ENCODE data around the gene WWP2. TPM values are rescaled to one million over a fixed set of nuclear protein-coding genes. Genes with fewer than 3 reads are reported as not detected.
"Not testable (repeated sequence)": the region's sequence is repeated elsewhere in the genome, so short reads cannot be mapped to it uniquely, and the experiment has no call there.

WWP2 gene
- polyA plus RNA-seq, 1 donor (not counting 4 experiments of a cell fraction or from before 2014, with no cell fraction given), result 6.9 TPM

DNA sequence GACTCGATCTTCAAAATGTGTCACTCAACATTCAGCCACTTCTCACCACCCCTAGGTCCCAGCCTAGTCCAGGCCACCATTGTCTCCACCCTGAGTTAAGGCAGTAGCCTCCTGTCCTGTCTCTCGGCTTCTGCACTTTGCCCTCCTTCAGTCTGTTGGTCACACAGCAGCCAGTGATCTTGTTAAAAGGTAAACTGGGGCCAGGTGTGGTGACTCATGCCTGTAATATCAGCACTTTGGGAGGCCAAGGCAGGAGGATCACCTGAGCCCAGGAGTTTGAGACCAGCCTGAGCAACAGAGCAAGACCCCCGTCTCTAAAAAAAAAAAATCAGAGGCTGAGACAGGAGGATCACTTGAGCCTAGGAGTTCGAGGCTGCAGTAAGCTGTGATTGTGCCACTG is 25.8 kb downstream of the WWP2 start:
- Histone ChIP-seq H3K27me3 (ENCODE audit: control insufficient read depth, extremely low read depth, insufficient read depth, low read length) (no peaks in the 10 kb centered on the region), H2AFZ (ENCODE audit: control insufficient read depth, low read length) (no peak overlapping the region), H4K20me1 (ENCODE audit: control insufficient read depth, extremely low read depth, insufficient read depth, low read length) (no peaks in the 10 kb centered on the region), H3K9me3 (ENCODE audit: control insufficient read depth, low read depth, low read length) (no peaks in the 10 kb centered on the region), H3K79me2 (ENCODE audit: control insufficient read depth, insufficient read depth, low read length) (no peaks in the 10 kb centered on the region), H3K4me1 (ENCODE audit: control insufficient read depth, extremely low read depth, insufficient read depth, low read length) (no peaks in the 10 kb centered on the region), H3K27ac (ENCODE audit: control insufficient read depth, insufficient read depth, low read length) (no peak overlapping the region), H3K4me3 (ENCODE audit: control insufficient read depth in 2 of 3, extremely low read depth in 1 of 3, insufficient read depth in 2 of 3, low read depth in 1 of 3, low read length in 3 of 3) (no peak overlapping the region), H3K9ac (ENCODE audit: control insufficient read depth, extremely low read depth, insufficient read depth, low read length) (no peak overlapping the region), H3K9me1 (ENCODE audit: control insufficient read depth, extremely low read depth, insufficient read depth, low read length) (no peaks in the 10 kb centered on the region), H3K4me2 (ENCODE audit: control insufficient read depth, extremely low read depth, insufficient read depth, low read depth, low read length) (no peak overlapping the region), H3K36me3 (ENCODE audit: control insufficient read depth in 2 of 2, extremely low read depth in 1 of 2, insufficient read depth in 2 of 2, low read length in 2 of 2) (peaks cover 0 to 8% of the 10 kb centered on the region in 2 experiments)
- dilution Hi-C loops (cut with MboI; ENCODE audit: extremely low pct_ligation_motif_present, low sequenced_read_pairs), result no loop called here
- TF ChIP-seq EZH2 (IDR thresholded peaks at IDR 0.05; ENCODE audit: low read length), result no peak
- TF ChIP-seq, protein P1, sequence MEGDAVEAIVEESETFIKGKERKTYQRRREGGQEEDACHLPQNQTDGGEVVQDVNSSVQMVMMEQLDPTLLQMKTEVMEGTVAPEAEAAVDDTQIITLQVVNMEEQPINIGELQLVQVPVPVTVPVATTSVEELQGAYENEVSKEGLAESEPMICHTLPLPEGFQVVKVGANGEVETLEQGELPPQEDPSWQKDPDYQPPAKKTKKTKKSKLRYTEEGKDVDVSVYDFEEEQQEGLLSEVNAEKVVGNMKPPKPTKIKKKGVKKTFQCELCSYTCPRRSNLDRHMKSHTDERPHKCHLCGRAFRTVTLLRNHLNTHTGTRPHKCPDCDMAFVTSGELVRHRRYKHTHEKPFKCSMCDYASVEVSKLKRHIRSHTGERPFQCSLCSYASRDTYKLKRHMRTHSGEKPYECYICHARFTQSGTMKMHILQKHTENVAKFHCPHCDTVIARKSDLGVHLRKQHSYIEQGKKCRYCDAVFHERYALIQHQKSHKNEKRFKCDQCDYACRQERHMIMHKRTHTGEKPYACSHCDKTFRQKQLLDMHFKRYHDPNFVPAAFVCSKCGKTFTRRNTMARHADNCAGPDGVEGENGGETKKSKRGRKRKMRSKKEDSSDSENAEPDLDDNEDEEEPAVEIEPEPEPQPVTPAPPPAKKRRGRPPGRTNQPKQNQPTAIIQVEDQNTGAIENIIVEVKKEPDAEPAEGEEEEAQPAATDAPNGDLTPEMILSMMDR (optimal IDR thresholded peaks at IDR 0.05 in 1 of 3, IDR thresholded peaks at IDR 0.05 in 1 of 3, conservative IDR thresholded peaks at IDR 0.05 in 1 of 3; ENCODE audit: extremely low read depth in 1 of 3, insufficient read depth in 2 of 3, low read length in 3 of 3), result no peak
- DNase-seq (ENCODE audit: low read depth, low spot score) (no peak), FAIRE-seq (no peak)

GRCh38 chr16:69791391-69791847 is 29.3 kb downstream of the WWP2 start:
- H3K9me3 ChIP-seq (ENCODE audit: control insufficient read depth, low read depth, low read length); H4K20me1 ChIP-seq (ENCODE audit: control insufficient read depth, extremely low read depth, insufficient read depth, low read length); H3K79me2 ChIP-seq (ENCODE audit: control insufficient read depth, insufficient read depth, low read length); DNase-seq (ENCODE audit: low read depth, low spot score); H3K36me3 ChIP-seq (ENCODE audit: control insufficient read depth in 2 of 2, extremely low read depth in 1 of 2, insufficient read depth in 2 of 2, low read length in 2 of 2); H3K27me3 ChIP-seq (ENCODE audit: control insufficient read depth, extremely low read depth, insufficient read depth, low read length); H3K4me2 ChIP-seq (ENCODE audit: control insufficient read depth, extremely low read depth, insufficient read depth, low read depth, low read length); H3K9me1 ChIP-seq (ENCODE audit: control insufficient read depth, extremely low read depth, insufficient read depth, low read length); FAIRE-seq; H3K9ac ChIP-seq (ENCODE audit: control insufficient read depth, extremely low read depth, insufficient read depth, low read length); dilution Hi-C loops (cut with MboI; ENCODE audit: extremely low pct_ligation_motif_present, low sequenced_read_pairs); H2AFZ ChIP-seq (ENCODE audit: control insufficient read depth, low read length); H3K4me1 ChIP-seq (ENCODE audit: control insufficient read depth, extremely low read depth, insufficient read depth, low read length); H3K4me3 ChIP-seq (ENCODE audit: control insufficient read depth in 2 of 3, extremely low read depth in 1 of 3, insufficient read depth in 2 of 3, low read depth in 1 of 3, low read length in 3 of 3); H3K27ac ChIP-seq (ENCODE audit: control insufficient read depth, insufficient read depth, low read length): not testable (repeated sequence)

- no peak overlapping the region for H3K27ac ChIP-seq (ENCODE audit: control insufficient read depth, insufficient read depth, low read length)
- dilution Hi-C loops (cut with MboI; ENCODE audit: extremely low pct_ligation_motif_present, low sequenced_read_pairs), result no loop called here
- FAIRE-seq, result no peak
- no peak for DNase-seq (ENCODE audit: low read depth, low spot score)
- no peaks in the 10 kb centered on the region for H4K20me1 ChIP-seq (ENCODE audit: control insufficient read depth, extremely low read depth, insufficient read depth, low read length)
- no peak overlapping the region for H3K4me3 ChIP-seq (ENCODE audit: control insufficient read depth in 2 of 3, extremely low read depth in 1 of 3, insufficient read depth in 2 of 3, low read depth in 1 of 3, low read length in 3 of 3)
- TF ChIP-seq, protein P1 (optimal IDR thresholded peaks at IDR 0.05 in 1 of 3, IDR thresholded peaks at IDR 0.05 in 1 of 3, conservative IDR thresholded peaks at IDR 0.05 in 1 of 3; ENCODE audit: extremely low read depth in 1 of 3, insufficient read depth in 2 of 3, low read length in 3 of 3), result no peak
- TF ChIP-seq EZH2 (IDR thresholded peaks at IDR 0.05; ENCODE audit: low read length), result no peak
- H3K27me3 ChIP-seq (ENCODE audit: control insufficient read depth, extremely low read depth, insufficient read depth, low read length), result no peaks in the 10 kb centered on the region
- no peaks in the 10 kb centered on the region for H3K79me2 ChIP-seq (ENCODE audit: control insufficient read depth, insufficient read depth, low read length)
- no peaks in the 10 kb centered on the region for H3K4me1 ChIP-seq (ENCODE audit: control insufficient read depth, extremely low read depth, insufficient read depth, low read length)
- no peaks in the 10 kb centered on the region for H3K9me3 ChIP-seq (ENCODE audit: control insufficient read depth, low read depth, low read length)
- H2AFZ ChIP-seq (ENCODE audit: control insufficient read depth, low read length), result no peak overlapping the region
- no peak overlapping the region for H3K4me2 ChIP-seq (ENCODE audit: control insufficient read depth, extremely low read depth, insufficient read depth, low read depth, low read length)
- H3K9me1 ChIP-seq (ENCODE audit: control insufficient read depth, extremely low read depth, insufficient read depth, low read length), result no peaks in the 10 kb centered on the region
- peaks cover under 1 to 2% of the 10 kb centered on the region in 2 experiments for H3K36me3 ChIP-seq (ENCODE audit: control insufficient read depth in 2 of 2, extremely low read depth in 1 of 2, insufficient read depth in 2 of 2, low read length in 2 of 2)
- H3K9ac ChIP-seq (ENCODE audit: control insufficient read depth, extremely low read depth, insufficient read depth, low read length), result no peak overlapping the region
Observed at GRCh38 chr16:69793526-69793925, 31.4 kb downstream of the WWP2 start.

All from keratinocyte (primary cell).